GM23248 (cell line): ENCODE data around the gene DPYD. TPM values are rescaled to one million over a fixed set of nuclear protein-coding genes. Genes with fewer than 3 reads are reported as not detected.

Experiments
- DNase-seq: peaks from one replicate; pipeline ENCODE4 v3.0.0-alpha.2; 2015
- H2AFZ ChIP-seq: fragments of 200-600 bp; sonication (generic); 2 replicates; pipeline ENCODE4 v1.6.1; 2016; ENCODE audit warnings: antibody characterized with exemption
- H3F3A ChIP-seq: fragments of 200-600 bp; sonication (generic); 2 replicates; pipeline ENCODE4 v1.6.1; 2016; ENCODE audit warnings: mild to moderate bottlenecking, antibody characterized with exemption, mixed run types; ENCODE audit not compliant: insufficient read depth
- H3K27ac ChIP-seq: fragments of 200-600 bp; sonication (generic); 2 replicates; pipeline ENCODE4 v1.5.1; 2016; ENCODE audit warnings: mild to moderate bottlenecking
- H3K27me3 ChIP-seq: fragments of 200-600 bp; sonication (generic); replicated peaks from 2 replicates; pipeline ENCODE4 v1.6.1; 2016; ENCODE audit warnings: mild to moderate bottlenecking; ENCODE audit not compliant: insufficient read depth
- H3K36me3 ChIP-seq: fragments of 200-600 bp; sonication (generic); 2 replicates; pipeline ENCODE4 v1.6.1; 2016; ENCODE audit warnings: low read depth, mild to moderate bottlenecking
- H3K4me1 ChIP-seq: fragments of 200-600 bp; sonication (generic); 2 replicates; pipeline ENCODE4 v1.6.1; 2016; ENCODE audit warnings: mild to moderate bottlenecking; ENCODE audit not compliant: insufficient read depth
- H3K4me2 ChIP-seq: fragments of 200-600 bp; sonication (generic); one replicate; pipeline ENCODE4 v1.6.1; 2016; ENCODE audit warnings: mild to moderate bottlenecking; ENCODE audit not compliant: unreplicated experiment
- H3K4me3 ChIP-seq: fragments of 200-600 bp; sonication (generic); 2 replicates; pipeline ENCODE4 v1.5.1; 2016; ENCODE audit warnings: mild to moderate bottlenecking
- H3K79me2 ChIP-seq: fragments of 200-600 bp; sonication (generic); 2 replicates; pipeline ENCODE4 v1.6.1; 2016; ENCODE audit warnings: mild to moderate bottlenecking; ENCODE audit not compliant: insufficient read depth
- H3K9ac ChIP-seq: fragments of 200-600 bp; sonication (generic); 2 replicates; pipeline ENCODE4 v1.6.1; 2016; ENCODE audit warnings: mild to moderate bottlenecking
- H3K9me2 ChIP-seq: fragments of 200-600 bp; sonication (generic); 2 replicates; pipeline ENCODE4 v1.6.1; 2016; ENCODE audit warnings: mixed run types, mild to moderate bottlenecking, moderate library complexity; ENCODE audit not compliant: insufficient read depth
- H3K9me3 ChIP-seq: fragments of 200-600 bp; sonication (generic); one replicate; pipeline ENCODE4 v1.6.1; 2017; ENCODE audit warnings: low read depth
- H4K20me1 ChIP-seq: fragments of 200-600 bp; sonication (generic); 2 replicates; pipeline ENCODE4 v1.6.0; 2016; ENCODE audit not compliant: insufficient read depth
- EZH2 ChIP-seq: fragments of 200-600 bp; sonication (generic); IDR thresholded peaks from 2 replicates; pipeline ENCODE4 v1.6.1; 2018; ENCODE audit warnings: antibody characterized with exemption, mild to moderate bottlenecking; ENCODE audit not compliant: insufficient read depth, poor library complexity, severe bottlenecking
- EZH2phosphoT487 ChIP-seq: fragments of 200-600 bp; sonication (generic); IDR thresholded peaks from 2 replicates; pipeline ENCODE4 v1.6.1; 2018; ENCODE audit warnings: antibody characterized with exemption, moderate library complexity, mild to moderate bottlenecking, low read depth; ENCODE audit not compliant: insufficient read depth
- WGBS, 2 experiments: methylation state at CpG; one replicate each; pipeline ENCODE4 v1.1.6; 2015 to 2017; ENCODE audit warnings: low lambda C conversion rate in 2 of 2, low coverage in 1 of 2; ENCODE audit errors: missing lambda C conversion rate in 2 of 2; 5-methylcytosine and 5-hydroxymethylcytosine counted together
- in situ Hi-C: fragments of 300-500 bp; cut with MboI; formaldehyde crosslinking; loops from 2 replicates; pipeline ENCODE4 v1.15.0; 2020
- polyA plus RNA-seq: library from polyadenylated mRNA; unstranded; fragments of >200 nt; fragmentation: Nextera tagmentation; extraction: Ambion mirVana; gene quantifications from 2 replicates; pipeline ENCODE4 v1.2.1, GENCODE V29; 2016
- total RNA-seq: library from RNA; depleted of rRNA; stranded (reverse); fragments of >200 nt; shearing (Covaris generic); gene quantifications from 2 replicates; pipeline ENCODE4 v1.2.3, GENCODE V29; 2014

DPYD gene
- total and polyA plus RNA-seq, 2 experiments from 2014 or later, result 38.4 to 70.7 TPM

DNA sequence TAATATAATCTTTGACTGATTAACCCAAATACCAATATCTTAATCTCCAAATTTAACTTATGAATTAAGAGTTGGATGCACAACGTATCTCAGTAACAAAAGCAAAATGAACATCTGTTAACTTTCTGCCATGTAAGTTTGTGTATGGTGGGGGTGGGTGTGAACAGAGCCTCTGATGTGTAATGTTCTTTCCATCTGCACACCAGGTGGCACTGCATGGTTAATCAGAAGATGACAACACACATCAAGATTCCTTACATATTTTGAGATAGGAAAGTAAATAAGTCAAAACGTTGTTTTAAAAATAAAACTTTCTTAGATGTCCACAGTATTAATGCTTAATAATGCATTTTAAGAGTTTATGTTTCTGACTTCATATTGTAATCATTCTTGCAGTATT lies 251.9 kb downstream of the DPYD start:
- Histone ChIP-seq H3K9me3 (no peaks in the 10 kb centered on the region), H3K27ac (no peak overlapping the region), H3K4me1 (peaks cover 7% of the 10 kb centered on the region), H3K27me3 (no peaks in the 10 kb centered on the region), H3K4me2 (peak overlapping the region; percentile 10), H3K4me3 (no peak overlapping the region), H3K36me3 (no peaks in the 10 kb centered on the region; the same call in 1 of the 2 replicates), H2AFZ (no peak overlapping the region), H3K79me2 (no peaks in the 10 kb centered on the region), H3K9me2 (no peaks in the 10 kb centered on the region), H3K9ac (no peak overlapping the region), H3F3A (no peaks in the 10 kb centered on the region), H4K20me1 (no peaks in the 10 kb centered on the region)
- 2 to 5% methylated on average over 2 of the region's 2 CpGs for WGBS, 2 experiments
- in situ Hi-C loops, result no loop called here
- no peak for TF ChIP-seq EZH2
- no peak for TF ChIP-seq EZH2phosphoT487
- peak; percentile 49 for DNase-seq

DNA sequence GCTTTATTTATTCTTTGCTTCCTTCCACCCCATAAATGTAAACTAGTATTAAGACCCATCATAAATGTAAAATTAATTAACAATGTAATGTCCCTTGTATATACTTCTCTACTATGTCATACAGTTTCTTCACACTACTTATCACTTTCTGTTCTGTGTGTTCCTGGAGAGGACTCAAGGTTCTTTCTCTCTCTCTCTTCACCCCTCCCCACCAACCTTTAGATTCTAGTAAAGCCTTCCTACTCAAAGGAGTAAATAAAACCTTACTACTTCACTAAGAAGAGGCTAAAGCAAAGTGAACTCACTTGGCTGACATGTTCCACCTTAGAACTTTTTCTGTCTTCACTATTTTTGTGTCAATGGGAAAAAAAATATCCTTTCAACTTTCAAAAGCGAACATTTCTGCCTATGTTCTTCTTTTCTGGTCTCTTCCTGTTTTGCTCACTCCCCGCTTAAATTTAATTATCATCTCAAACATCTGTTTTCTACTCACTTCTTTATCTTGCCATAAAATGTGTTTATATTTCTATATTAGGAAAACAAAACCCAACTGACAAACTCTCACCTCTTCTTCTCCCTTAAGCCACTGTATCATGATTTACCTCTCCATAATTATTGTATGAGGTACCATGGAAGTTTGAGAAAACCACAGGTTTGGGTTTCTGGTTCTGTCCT lies 260.3 kb downstream of the DPYD start:
- H3K79me2 ChIP-seq, result no peaks in the 10 kb centered on the region
- no peak overlapping the region for H3K4me3 ChIP-seq
- WGBS, 2 experiments, result 96 to 98% methylated on average over 2 of the region's 2 CpGs
- H3K4me1 ChIP-seq, result no peaks in the 10 kb centered on the region
- no peak overlapping the region for H3K9ac ChIP-seq
- TF ChIP-seq EZH2 (no peak), EZH2phosphoT487 (no peak)
- no peaks in the 10 kb centered on the region for H3K27me3 ChIP-seq
- H3K9me3 ChIP-seq, result no peaks in the 10 kb centered on the region
- H2AFZ ChIP-seq, result no peak overlapping the region
- DNase-seq, result no peak
- H3K36me3 ChIP-seq, result no peaks in the 10 kb centered on the region
- in situ Hi-C loops, result no loop called here
- H3K4me2 ChIP-seq, result no peak overlapping the region
- H3K27ac ChIP-seq, result no peak overlapping the region
- no peaks in the 10 kb centered on the region for H3F3A ChIP-seq
- no peaks in the 10 kb centered on the region for H3K9me2 ChIP-seq
- no peaks in the 10 kb centered on the region for H4K20me1 ChIP-seq

DNA sequence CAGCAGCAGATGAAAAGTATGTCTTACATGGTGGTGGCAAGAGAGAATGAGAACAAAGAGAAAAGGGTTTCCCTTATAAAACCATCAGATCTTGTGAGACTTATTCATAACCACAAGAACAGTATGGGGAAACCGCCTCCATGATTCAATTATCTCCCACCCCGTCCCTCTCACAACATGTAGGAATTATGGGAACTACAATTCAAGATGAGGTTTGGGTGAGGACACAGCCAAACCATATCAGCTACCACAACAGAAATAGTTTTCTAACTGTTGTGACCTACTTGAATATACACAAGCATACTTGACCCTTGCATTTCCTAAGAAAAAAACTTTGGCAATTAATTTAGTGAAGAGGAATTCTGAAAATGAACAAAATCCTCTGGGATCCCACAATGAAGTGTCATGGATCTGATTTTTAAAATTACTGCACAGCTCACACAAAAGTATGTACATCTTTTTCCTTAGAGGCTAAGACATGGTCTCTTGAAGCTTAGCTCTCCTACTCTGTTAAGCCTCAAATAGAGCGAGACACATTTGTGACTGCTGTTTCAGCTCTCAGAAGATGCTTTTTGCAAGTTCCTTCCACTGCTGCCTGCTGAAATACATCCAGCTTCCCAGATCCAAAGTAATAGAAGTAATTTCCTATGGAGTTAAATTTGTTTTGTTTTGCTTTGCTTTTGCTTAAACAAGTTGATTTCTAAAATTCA lies 265.8 kb downstream of the DPYD start:
- 85 to 89% methylated on average over 3 of the region's 3 CpGs for WGBS, 2 experiments
- Histone ChIP-seq H3K27ac (no peak overlapping the region), H3K27me3 (no peaks in the 10 kb centered on the region), H2AFZ (no peak overlapping the region), H3K79me2 (no peaks in the 10 kb centered on the region), H3K9me3 (no peaks in the 10 kb centered on the region), H3K4me3 (no peak overlapping the region), H3F3A (no peaks in the 10 kb centered on the region), H3K36me3 (no peaks in the 10 kb centered on the region), H3K4me1 (peaks cover 11% of the 10 kb centered on the region; the same call in 1 of the 2 replicates), H3K4me2 (no peak overlapping the region), H3K9ac (no peak overlapping the region), H3K9me2 (0 out of 2 replicates have a peak, but pooled peaks cover 3% of the 10 kb centered on the region), H4K20me1 (no peaks in the 10 kb centered on the region)
- in situ Hi-C loops, result no loop called here
- DNase-seq, result no peak
- TF ChIP-seq EZH2phosphoT487 (no peak), EZH2 (no peak)

DNA sequence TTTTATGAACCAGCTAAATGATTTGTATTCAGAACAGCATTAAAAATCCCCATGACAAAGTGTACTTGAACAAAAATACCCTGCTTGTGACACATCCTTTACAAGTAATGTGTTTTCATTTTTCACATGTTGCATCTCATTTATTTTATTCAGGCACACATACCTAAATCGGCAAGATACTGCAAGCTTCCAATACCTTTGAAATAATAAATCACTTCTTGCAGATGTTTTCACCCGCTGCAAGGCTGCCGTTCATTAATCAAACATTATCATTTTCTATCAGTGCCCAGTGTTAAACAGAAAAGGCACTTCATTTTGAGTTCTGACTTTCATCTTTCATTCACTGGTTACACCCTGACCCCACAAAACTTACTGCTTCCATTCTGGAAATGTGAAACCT lies 269.6 kb downstream of the DPYD start:
- DNase-seq, result no peak
- Histone ChIP-seq H3K9me2 (0 out of 2 replicates have a peak, but pooled peaks cover 3% of the 10 kb centered on the region), H4K20me1 (no peaks in the 10 kb centered on the region), H3K27ac (no peak overlapping the region), H3K9ac (no peak overlapping the region), H3K36me3 (peaks cover 2% of the 10 kb centered on the region; the same call in 1 of the 2 replicates), H3K4me1 (peaks cover 23% of the 10 kb centered on the region), H3F3A (peaks cover 11% of the 10 kb centered on the region; the same call in 1 of the 2 replicates), H3K27me3 (no peaks in the 10 kb centered on the region), H3K9me3 (no peaks in the 10 kb centered on the region), H3K4me3 (no peak overlapping the region), H3K4me2 (no peak overlapping the region), H3K79me2 (no peaks in the 10 kb centered on the region), H2AFZ (no peak overlapping the region)
- WGBS, 2 experiments, result 74 to 77% methylated on average over 3 of the region's 3 CpGs
- in situ Hi-C loops, result no loop called here
- TF ChIP-seq EZH2phosphoT487 (no peak), EZH2 (no peak)
